ENCODE measurements around the gene GALNT13.

The GALNT13 gene

DNA sequence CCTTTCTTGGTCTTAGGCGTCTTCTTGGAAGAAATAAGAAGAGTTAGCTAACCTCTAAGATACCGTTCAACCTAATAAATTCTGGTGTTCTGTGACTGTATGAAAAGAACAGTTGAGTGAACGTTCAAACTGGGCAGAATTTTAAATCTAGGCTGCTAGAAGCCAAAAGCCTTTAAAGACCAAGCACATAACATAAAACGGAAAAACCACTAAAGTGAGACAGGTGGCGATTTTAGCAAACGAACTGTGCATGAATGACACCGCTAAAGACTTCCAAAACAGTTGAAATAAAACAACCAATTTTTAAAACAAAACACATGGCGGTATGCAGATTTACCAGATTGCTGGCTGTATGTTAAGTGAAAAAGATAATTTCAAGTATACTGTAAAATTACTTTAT is 73.1 kb downstream of the GALNT13 start:
- no peak for DNase-seq (ENCODE audit: low spot score)

GRCh38 chr2:153946036-153946435 is 74.3 kb downstream of the GALNT13 start:
- DNase-seq (ENCODE audit: low spot score) = no peak

DNA sequence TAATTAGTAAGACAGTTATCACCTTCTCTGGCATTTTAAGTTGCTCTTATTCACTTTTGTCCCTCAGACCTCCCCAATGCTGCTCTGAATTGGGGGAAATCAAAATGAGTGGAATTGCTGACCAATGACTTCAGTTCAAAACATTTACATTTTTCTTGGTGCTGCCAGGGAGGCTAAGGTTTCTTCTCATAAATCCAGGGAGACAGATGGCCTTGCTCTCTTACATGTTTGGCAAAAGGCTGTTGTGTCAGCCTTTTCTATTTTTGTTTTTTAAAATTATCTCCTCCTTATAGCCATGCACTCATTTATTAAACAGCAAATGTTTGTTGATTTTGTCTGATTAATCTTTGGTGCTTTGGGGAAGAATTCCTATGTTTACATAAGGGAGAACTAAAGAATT is 82.0 kb downstream of the GALNT13 start:
- DNase-seq (ENCODE audit: low spot score) = no peak

DNA sequence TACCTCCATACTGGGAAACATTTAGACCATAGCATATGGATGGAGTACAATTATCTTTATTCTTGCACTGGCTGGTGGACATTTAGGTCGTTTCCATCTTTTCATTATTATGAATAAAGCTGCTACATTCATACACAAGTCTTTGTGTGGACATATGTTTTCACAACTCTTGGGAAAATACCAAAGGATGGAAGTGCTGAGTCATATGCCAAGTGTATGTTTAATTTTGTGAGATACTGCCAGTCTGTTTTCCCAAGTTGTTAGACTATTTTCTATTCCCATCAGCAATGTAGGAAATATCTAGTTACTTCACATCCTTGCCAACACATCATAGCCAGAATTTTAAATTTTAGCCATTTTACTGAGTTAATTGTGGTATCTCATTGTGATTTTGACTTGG is 91.5 kb downstream of the GALNT13 start:
- no peak for DNase-seq (ENCODE audit: low spot score)

DNA sequence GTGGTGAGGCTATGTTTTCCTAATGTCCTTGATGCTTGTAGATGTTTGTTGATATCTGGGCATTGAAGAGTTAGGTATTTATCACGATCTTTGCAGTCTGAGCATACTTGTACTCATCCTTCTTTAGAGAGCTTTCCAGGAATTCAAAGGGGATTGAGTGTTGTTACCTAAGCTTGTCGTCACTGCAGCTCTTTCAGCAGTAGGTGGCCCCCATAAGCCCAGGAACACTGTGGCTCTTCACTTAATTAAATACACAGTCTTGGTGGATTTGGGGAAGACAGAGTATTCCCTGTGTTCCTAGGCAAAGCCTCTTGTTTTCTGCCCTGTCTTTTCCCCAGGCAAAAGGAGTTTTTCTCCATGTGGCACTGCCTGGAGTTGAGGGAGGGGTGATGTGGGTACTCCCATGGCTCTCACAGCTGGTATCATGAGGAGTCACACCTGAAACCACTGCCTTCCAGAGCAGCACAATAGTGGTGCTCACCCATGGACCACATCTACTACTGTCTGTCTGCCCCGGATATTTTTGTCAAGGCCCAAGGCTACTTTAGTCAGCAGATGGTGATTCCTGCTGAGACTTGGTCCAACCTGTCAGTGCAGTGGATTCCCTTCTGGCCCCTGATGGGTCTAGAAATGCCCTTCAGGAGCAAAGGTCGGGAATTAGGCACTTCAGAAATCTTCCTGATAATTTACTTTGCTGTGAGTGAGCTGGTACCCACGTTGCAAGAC is 95.7 kb downstream of the GALNT13 start:
- DNase-seq (ENCODE audit: low spot score) = no peak

DNA sequence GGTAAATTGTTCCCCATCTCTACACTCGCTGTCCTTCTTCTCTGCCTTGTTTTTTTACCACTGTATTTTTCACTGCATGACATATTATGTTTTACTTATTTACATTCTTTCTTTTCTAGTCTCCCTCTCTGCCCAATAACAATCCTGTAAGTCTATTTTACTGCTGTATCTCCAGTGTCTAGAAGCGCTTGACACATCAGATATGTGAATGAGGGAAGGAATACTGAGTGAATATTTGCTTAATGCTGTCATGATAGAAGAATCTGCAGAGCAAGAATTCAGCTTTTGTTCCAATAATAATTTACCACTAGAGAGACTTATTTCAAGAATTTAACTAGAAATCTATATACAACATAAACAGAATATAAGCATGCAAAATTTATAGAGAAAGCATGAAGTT is 99.5 kb downstream of the GALNT13 start:
- DNase-seq (ENCODE audit: low spot score) = no peak

DNA sequence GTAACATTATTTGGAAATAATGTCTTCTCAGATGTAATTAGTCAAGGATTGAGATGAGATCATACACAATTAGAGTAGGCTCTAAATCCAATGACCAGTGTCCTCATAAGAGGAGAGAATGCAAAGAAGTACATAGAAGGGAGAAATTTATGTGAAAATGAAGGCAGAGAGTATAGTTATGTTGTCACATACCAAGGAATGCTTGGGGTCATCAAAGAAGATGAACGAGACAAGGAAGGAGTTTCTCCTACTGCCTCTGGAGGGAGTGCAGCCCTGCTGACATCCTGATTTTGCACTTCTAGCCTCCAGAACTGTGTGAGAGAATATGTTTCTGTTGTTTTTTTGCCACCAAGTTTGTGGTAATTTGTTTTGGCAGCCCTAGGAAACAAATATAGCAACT is 100.1 kb downstream of the GALNT13 start:
- DNase-seq (ENCODE audit: low spot score) = no peak

DNA sequence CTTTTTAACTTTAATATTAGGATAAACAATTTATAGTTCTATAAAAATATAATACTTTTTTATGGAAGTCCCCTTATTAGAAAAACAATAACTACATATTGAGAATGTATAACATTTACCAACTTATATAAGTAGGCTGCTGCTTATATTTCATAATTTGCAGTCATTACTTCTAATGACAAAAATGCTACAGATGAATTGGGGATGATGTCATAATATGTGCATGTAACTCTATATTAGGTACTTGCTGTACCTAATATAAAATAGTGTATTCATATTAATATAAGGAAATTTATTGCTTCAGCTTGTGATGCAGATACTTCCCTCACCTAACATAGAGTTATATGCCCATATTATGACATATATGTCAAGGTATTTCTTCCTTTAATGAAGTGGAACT is 100.7 kb downstream of the GALNT13 start:
- DNase-seq (ENCODE audit: low spot score) = no peak

GRCh38 chr2:153986488-153987229 is 114.9 kb downstream of the GALNT13 start:
- peak; percentile 34 for DNase-seq (ENCODE audit: low spot score)

DNA sequence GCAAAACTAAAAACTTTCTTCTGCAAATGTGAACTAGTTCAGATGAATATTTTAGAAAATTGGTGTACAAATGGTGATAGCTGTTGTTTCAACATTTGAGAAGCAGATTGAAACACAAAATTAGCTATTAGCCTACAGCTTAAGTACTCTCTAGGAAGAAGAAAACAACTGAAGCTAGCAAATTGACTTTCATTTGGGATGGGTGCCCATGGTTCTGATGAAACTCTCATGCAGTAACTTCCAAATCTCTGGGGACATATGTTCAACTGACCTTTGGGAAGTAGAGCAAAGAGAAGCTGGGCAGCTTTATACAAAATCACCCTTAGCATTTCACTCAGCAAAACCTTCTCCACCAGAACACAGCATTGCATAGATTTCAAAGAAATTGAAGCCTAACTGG is 119.0 kb downstream of the GALNT13 start:
- no peak for DNase-seq (ENCODE audit: low spot score)

DNA sequence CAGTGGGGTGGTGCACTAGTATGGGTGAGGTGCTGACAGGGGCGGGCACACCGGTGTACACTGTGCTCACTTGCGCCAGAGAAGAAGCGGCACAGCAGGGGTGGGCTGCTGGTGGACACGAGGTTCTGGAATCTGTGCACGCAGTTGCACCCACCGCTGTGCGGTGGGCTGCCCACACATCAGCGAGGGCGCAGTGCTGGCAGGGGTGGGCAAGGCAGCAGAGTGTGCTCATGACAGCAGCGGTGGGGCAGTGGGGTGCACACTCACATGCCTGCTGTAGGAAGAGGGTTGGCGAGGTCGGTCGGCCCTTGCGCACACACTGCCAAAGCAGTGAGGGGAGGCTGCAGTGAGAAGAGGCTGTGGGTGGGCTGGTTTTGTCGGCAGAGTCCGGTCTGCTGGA is 141.8 kb downstream of the GALNT13 start:
- DNase-seq (ENCODE audit: low spot score) = no peak

DNA sequence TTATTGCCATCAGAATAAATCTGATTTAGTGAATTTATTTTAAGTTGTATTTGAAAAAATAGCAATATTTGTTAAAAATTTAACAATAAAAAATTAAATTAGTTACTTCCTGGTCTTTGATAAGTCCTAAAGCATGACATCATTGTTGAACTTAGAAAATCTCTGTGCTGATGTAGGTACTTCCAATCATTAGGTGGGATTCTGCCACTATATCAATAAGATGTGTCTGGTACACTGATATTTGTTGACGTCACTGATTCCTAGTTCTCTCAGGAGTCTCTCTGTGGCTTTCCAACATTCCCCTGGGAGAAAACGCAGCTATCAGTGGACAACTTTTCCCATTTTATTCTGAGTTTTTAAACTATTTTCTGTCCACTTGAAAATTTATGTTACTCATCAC is 143.5 kb downstream of the GALNT13 start:
- no peak for DNase-seq (ENCODE audit: low spot score)

GRCh38 chr2:154029504-154029903 is 157.8 kb downstream of the GALNT13 start:
- no peak for DNase-seq (ENCODE audit: low spot score)

DNA sequence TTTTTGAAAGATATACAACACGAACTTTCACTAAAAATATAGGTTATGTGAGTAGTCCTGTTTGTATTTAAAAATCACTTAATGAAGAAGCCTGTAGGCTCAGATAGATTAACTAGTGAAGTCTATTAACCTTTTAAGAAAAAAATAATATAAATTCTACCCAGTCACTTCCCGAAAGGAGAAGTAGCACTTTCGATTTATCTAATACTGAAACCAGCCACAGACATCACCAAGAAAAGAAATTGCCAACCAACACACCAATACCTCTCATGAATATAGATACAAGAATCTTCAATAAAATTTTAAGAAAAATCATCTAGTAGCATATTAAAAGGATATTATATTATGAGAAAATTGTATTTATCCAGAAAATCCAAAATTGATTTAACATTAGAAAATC is 160.5 kb downstream of the GALNT13 start:
- no peak for DNase-seq (ENCODE audit: low spot score)

DNA sequence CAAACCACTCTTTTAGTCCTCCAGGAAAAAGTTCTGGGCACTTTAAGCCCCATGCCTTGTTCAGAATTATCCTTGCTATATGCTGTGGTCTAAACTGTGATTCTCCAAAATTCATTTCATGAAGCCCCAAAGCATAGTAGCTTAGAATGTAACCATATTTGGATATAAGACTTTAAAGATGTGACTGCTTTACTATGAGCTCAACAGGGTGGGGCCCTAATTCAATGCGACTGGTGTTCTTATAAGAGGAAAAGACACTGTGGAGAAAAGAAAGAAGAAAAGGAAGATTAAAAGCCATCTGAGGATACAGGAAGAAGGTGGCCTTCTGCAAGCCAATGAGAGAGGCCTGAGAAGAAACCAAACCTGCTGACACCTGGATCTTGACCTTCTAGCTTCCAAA is 174.8 kb downstream of the GALNT13 start:
- no peak for DNase-seq (ENCODE audit: low spot score)

DNA sequence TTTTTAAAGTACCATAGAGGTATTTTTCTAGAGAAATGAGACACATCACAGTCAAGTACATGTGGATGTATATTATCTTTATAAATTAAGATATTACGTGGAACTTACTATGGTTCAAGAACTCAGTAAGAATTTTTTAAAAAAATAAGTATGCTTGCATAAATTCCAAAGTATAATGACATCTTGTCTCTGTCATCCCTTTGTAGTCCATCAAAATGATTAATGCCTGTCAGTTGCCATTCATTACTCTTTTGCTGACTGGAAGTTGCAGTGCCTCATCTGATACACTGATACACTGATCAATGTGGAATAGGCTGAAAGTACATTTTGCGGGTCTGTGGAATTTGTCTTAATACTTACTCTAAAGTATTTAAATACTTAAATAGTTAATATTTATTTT is 177.2 kb downstream of the GALNT13 start:
- DNase-seq (ENCODE audit: low spot score) = no peak

GRCh38 chr2:154049561-154049960 is 177.8 kb downstream of the GALNT13 start:
- DNase-seq (ENCODE audit: low spot score) = no peak

GRCh38 chr2:154067124-154067523 is 195.4 kb downstream of the GALNT13 start:
- no peak for DNase-seq (ENCODE audit: low spot score)

DNA sequence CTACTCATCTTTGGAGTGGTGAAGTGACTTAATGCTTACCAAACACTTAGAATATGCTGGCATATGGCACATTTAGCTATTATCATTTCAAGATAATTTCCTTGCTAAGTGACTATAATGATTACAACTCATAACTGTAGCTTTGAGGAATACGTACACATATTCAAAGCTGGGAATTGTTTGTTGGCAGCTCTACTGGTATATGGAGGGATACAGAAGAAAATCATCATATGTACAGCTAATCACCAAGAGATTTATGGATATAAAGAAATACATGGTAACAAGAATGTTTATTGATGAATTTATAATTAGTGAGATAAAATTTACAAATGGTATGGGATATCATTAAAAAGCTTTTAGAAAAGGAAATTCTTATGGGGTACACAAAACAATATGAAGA is 207.2 kb downstream of the GALNT13 start:
- DNase-seq (ENCODE audit: low spot score) = no peak

- no peak for DNase-seq (ENCODE audit: low spot score)
Observed at GRCh38 chr2:154092571-154092970, 220.8 kb downstream of the GALNT13 start.

- DNase-seq (ENCODE audit: low spot score) = no peak
Observed at GRCh38 chr2:154093856-154094255, 222.1 kb downstream of the GALNT13 start.

GRCh38 chr2:154097833-154098398 is 226.2 kb downstream of the GALNT13 start:
- DNase-seq (ENCODE audit: low spot score) = no peak

DNA sequence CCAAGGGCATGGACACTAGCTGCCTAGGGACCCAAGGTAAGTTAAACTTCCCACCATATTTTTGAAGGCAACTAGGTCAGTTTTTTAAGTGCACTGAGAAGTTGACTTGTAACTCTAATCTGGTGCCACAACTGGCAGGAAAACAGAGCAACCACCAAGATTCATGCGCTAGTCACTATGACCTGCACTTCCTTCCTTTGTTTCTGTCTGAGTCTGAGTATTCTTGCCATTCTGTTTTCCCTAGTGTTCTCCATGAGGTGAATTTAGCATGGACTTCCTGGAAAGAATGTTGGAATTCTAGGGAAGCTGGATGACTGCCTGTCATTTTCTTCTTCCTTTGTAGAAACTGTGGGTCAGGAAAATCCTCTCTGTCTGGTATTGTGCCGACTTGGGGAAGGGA is 249.0 kb downstream of the GALNT13 start:
- DNase-seq (ENCODE audit: low spot score) = no peak
